GM19193 (cell line): Measurements from ENCODE around the gene DHRSX.

Experiments used
- POLR2A ChIP-seq: IDR thresholded peaks from 4 replicates; pipeline ENCODE4 v1.6.1; 2011; ENCODE audit not compliant: insufficient read depth, insufficient read length; ENCODE audit errors: extremely low read depth

DHRSX gene

DNA sequence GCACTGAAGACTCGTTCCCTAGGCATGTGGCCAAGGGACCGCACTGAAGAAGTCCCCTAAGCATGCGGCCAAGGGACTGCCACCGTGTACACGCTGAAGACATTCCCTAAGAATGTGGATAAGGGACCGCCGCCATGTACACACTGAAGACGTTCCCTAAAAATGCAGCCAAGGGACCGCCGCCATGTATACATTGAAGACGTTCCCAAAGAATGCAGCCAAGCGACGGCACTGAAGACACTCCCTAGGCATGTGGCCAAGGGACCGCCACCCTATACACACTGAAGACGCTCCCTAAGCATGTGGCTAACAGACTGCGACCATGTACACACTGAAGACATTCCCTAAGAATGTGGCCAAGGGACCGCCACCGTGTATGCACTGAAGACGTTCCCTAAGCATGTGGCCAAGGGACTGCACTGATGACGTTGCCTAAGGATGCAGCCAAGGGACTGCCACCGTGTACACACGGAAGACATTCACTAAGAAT is 31.5 kb downstream of the DHRSX start:
- TF ChIP-seq POLR2A = no peak

GRCh38 chrX:2468261-2469195 is 32.2 kb downstream of the DHRSX start:
- TF ChIP-seq POLR2A = no peak

GRCh38 chrX:2466876-2467656 is 33.7 kb downstream of the DHRSX start:
- no peak for TF ChIP-seq POLR2A

GRCh38 chrX:2464677-2465166 is 36.1 kb downstream of the DHRSX start:
- TF ChIP-seq POLR2A = no peak

GRCh38 chrX:2463973-2464676 is 36.7 kb downstream of the DHRSX start:
- TF ChIP-seq POLR2A = no peak

DNA sequence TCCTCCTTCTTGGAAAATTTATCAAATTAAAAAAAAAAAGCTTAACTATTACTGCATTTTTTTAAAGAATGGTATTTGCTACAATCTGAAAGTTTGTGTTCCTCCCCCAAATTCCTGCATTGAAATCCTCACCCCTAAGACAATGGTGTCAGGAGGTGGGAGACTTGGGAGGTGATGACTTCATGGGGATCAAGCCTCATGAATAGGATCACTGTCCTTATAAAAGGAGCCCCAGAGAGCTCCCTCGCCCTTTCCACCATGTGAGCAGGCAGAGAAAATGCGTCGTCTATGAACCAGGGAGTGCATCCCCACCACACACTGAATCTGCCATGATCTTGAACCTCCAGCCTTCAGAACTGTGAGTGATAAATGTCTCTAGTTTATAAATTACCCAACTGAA is 38.0 kb downstream of the DHRSX start:
- no peak for TF ChIP-seq POLR2A

- TF ChIP-seq POLR2A = no peak
Measured at GRCh38 chrX:2462074-2462473, 38.7 kb downstream of the DHRSX start.

- TF ChIP-seq POLR2A = no peak
Measured at GRCh38 chrX:2461711-2462016, 39.1 kb downstream of the DHRSX start.

DNA sequence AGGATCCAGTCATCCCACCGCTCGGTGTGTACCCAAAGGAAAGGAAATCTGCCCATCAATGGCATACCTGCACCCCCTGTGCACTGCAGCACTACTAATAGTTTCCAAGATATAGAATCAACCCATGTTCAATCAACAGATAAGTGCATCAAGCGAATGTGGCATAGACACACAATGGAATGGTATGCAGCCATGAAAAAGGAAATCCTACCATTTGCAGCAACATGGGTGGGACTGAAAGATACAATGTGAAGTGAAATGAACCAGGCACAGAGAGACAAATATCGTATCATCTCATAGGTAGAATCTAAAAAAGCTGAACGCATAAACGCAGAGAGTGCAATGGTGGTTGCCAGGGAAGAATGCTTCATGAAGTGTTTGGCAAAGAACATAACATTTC is 42.5 kb downstream of the DHRSX start:
- no peak for TF ChIP-seq POLR2A

GRCh38 chrX:2457289-2458133 is 43.3 kb downstream of the DHRSX start:
- TF ChIP-seq POLR2A = no peak

DNA sequence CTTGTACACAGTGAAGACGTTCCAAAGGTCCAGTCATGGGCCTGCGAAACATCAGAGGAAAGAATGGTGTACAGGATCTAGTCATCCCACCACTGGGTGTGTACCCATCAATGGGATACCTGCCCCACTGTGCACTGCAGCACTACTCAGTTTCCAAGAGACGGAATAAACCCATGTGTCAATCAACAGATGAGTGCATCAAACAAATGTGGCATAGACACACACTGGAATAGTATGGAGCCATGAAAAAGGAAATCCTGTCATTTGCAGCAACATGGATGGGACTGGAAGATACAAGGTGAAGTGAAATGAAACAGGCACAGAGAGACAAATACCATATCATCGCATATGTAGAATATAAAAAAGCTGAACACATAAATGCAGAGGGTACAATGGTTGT is 48.0 kb downstream of the DHRSX start:
- TF ChIP-seq POLR2A = no peak

DNA sequence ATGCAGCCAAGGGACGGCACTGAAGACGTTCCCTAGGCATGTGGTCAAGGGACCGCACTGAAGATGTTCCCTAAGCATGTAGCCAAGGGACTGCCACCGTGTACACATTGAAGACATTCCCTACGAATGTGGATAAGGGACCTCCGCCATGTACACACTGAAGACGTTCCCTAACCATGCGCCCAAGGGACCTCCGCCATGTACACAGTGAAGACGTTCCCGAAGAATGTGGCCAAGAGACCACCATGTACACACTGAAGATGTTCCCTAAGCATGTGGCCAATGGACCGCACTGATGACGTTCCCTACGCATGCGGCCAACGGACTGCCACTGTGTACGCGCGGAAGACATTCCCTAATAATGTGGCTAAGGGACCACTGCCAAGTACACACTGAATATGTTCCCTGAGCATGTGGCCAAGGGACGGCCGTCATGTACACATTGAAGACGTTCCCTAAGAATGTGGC is 48.4 kb downstream of the DHRSX start:
- TF ChIP-seq POLR2A = no peak

DNA sequence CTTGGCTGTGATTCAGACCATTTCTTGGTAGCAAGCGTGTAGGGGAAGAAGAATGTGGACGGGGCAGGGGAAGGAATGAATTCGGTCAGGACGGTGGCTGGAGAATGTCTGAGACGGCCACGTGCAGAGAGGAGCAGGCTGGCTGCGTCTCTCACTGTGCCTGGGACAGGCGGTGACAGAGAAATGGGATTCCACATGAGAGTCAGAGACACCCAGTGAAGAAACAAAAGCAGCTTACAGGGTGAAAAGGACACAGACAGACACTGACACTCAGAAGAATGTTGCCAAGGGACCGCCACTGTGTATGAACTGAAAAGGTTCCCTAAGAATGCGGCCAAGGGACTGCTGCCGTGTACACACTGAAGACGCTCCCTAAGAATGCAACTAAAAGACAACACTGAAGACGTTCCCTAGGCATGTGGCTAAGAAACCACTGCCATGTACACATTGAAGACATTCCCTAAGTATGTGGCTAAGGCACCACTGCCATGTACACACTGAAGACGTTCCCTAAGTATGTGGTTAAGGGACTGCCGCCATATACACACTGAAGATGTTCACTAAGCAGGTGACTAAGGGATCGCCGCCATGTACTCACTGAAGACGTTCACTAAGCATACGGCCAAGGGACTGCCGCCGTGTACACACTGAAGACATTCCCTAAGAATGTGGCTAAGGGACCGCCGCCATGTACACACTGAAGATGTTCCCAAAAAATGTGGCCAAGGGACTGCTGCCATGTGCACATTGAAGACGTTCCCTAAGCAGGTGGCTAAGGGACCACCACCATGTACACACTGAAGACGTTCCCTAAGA is 49.1 kb downstream of the DHRSX start:
- TF ChIP-seq POLR2A = no peak
